ENCODE data around the gene RIOK3.

DNA sequence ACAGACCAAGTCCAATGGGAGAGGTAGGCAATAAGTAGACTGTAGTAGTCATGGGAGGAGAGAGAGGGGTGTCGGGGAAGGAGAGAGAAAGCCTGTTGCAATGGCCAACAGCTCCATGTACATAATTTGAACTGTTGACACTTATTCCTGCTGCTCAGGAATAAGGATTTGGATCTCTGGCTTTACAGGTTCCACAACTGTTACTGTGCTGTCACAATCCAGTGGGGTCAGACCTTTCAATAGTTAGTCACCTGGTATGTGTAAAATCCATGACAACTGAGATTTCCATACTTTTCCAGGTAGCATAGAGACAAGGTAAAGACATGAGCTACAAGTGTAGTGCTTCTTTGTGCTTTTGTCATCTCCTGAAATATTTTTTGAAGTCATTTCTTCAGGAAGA is 47.5 kb upstream of the RIOK3 start:
- TF ChIP-seq, protein P1, sequence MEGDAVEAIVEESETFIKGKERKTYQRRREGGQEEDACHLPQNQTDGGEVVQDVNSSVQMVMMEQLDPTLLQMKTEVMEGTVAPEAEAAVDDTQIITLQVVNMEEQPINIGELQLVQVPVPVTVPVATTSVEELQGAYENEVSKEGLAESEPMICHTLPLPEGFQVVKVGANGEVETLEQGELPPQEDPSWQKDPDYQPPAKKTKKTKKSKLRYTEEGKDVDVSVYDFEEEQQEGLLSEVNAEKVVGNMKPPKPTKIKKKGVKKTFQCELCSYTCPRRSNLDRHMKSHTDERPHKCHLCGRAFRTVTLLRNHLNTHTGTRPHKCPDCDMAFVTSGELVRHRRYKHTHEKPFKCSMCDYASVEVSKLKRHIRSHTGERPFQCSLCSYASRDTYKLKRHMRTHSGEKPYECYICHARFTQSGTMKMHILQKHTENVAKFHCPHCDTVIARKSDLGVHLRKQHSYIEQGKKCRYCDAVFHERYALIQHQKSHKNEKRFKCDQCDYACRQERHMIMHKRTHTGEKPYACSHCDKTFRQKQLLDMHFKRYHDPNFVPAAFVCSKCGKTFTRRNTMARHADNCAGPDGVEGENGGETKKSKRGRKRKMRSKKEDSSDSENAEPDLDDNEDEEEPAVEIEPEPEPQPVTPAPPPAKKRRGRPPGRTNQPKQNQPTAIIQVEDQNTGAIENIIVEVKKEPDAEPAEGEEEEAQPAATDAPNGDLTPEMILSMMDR (IDR thresholded peaks at IDR 0.05 in 4 of 5, conservative IDR thresholded peaks at IDR 0.05 in 1 of 5), result no peak
- no peak for TF ChIP-seq POLR2A (IDR thresholded peaks at IDR 0.05)
